ENCODE results near the gene ZFP36L2.

Gene ZFP36L2

DNA sequence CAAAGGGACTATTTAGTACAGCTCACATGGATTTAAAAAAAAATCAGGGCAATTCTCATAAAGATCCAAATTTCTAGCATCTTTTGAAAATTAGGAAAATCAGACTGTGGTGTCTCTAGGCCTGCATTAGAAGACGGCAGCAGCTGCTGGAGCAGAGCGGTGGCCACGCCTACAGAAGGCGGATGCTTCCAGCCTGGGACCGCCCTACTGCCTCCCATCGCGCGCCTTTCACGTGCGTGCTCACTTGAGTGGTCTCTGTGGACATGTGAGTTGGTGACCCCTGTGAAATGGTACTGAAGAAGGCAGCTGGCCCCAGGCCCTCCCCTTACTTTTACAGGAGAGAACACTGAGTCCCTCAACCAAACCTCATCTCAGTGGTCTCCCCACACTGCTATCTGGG lies 15.2 kb upstream of the ZFP36L2 start:
- DNase-seq = peak; percentile 60

DNA sequence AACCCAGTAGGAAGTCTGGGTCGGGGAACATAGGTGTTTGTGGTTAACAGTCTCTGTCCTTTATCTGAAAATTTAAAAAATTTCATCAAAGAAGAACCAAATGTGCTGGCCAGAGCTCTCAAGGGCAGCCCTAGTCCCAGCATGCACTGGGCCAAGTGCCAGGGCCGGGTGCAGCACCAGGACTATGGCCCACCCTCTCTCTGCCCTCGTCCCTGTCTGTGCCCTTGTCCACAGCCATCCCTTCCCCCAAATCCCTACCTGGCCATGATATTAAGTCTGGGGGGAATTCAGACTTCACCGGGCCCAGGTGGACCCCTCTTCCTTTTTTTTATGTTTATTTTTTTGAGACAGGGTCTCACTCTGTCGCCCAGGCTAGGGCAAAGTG lies 14.4 kb upstream of the ZFP36L2 start:
- DNase-seq = no peak

DNA sequence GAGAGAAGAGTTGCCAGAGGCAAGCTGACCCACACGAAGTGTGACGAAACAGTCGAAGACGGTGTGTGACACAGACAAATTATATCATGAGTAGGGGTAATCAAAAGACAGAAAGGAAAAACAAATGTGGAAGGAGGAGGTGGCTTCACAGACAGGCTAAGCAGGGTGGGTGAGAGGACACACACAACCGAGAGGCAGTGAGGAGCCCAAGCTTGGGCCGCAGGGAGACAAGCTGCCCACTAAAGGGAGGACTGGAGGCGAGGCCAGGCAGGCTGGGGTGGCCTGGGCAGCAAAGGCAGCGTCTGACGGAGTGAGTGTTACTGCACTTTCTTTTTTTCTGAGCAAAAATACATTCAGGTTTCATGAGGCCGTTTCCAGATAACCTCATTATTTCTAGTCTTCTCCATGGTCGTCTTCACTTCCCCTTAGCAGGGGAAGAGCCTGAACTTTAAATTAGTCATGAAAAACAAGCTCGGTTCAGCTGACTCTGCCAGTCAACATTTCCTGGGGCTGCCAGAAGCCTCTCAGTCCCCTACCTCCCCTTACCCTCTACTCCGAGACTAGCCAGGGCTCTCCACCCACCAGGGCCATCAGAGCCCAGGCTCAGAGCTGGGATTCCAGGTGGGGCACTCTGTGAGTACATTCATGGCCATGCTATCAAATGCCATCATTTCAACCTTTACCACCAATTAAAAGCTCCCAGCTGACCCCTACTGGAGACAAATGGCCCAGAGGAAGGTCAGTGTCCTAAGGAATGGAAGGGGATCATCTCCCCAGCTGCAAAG lies 13.8 kb upstream of the ZFP36L2 start:
- DNase-seq = no peak

DNA sequence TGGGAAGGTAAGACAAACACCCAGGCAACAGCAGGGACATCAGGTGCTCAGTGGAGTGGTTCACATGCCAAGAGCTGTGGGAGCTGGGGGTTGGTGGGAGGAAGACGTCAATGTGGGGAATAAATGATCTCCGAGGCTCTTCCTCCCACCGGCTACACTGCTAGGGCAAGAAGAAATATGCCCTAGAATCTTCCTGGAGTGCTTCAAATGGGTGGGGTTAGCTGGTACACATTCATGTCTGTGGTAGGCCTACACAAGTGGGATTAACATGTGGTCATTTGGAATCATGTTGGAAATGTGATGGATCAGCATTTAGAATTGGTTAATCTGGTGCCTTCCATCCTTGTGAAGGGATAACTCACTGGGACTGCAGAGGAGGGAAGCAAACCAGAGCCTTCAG lies 12.4 kb upstream of the ZFP36L2 start:
- no peak for DNase-seq

DNA sequence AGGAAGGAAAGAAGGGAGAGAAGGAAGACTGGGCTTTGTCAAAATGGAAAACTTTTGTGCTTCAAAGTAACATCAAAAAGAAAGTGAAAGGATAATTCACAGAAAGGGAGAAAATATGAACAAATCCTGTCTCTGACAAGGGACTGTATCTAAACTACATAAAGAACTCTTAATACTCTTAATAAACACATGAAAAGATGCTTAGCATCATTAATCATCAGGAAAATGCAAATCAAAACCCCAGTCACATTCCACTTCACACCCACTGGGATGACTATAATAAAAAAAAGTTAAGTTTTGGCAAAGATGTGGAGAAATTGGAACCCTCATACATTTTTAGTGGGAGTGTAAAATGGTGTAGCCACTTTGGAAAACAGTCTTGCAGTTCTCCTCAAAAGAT lies 11.8 kb upstream of the ZFP36L2 start:
- DNase-seq = no peak

DNA sequence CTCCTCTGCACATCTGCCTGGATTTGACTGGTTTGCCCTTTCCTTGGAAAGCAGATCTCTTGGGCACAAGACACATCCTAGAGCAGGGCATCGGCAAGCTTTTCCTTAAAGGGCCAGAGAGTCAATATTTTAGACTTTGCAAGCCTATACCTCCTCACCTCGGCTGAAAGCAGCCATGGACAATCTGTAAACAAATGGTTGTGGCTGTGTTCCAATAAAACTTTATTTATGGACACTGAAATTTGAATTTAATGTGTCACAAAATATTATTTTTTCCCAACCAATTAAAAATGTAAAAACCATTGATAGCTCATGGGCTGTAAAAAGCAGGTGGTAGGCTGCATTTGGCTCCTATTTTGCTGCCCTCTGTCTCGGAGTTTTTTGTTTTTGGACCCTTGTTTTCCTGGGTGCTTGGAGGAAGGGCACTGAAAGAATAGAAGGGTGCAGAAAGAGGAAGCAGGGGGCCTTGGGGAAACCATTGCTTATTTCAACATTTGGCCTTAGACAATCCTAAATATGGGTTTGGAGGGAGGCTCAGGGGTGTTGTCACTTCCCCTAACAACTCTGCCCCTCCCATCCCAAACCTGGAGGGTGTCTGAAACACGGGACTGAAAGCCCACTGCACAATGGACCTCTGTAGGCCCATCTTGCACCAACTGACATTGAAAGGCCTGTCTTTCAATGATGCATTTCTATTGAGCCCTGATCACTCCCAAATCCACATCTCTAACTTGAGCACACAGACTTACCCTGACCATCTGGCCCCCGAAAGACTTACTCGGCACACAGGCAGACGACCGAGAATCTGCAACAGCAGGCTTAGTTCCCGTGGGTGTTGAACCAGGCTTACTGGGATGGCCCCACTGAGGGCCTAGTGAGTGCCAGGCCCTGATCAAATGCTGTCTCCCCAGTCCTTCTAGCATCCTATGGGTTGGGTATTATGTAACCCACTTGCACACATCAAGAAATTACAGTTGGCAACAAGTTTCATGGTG lies 7.1 kb upstream of the ZFP36L2 start:
- DNase-seq = no peak

DNA sequence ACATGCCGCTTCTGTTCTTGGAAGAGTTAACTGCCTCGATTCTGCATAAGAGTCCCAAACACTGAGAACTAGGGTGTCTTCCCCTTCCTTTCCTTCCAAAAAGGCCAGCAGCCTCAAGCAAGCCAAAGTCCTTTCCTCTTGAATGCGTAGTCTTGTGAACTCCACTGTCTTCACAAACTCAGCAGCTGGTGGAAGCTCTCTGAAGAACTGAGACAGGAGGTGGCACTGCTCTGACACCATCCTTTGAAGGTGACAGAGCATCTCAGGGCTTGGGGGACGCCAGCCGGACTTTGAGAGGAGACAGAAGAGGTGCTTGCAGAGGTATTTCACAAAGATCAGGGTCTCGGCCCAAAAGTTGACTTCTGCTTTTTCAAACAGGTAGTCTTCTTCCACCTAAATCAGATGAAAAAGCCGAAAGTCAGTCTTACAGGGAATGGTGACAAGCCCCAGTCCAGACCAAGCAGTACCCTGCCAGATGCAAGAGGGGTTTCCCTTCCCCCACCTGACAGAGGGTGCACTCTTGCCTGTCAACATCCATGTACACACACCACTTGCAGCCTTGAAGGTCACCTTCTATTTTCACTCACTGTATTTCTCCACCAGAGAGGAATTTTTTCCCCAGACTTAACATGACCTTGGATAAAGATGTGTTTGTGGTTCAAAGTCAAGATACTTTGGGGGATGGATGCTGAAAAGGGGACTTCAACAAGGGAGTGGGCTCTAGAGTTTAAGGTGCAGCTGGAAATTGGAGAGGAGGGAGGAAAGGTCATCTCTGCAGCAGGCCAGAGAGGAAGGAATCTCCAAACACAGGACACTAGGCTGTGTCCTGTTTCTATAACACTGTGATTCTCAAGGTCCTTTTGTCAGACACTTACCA lies 4.8 kb upstream of the ZFP36L2 start:
- DNase-seq = no peak

DNA sequence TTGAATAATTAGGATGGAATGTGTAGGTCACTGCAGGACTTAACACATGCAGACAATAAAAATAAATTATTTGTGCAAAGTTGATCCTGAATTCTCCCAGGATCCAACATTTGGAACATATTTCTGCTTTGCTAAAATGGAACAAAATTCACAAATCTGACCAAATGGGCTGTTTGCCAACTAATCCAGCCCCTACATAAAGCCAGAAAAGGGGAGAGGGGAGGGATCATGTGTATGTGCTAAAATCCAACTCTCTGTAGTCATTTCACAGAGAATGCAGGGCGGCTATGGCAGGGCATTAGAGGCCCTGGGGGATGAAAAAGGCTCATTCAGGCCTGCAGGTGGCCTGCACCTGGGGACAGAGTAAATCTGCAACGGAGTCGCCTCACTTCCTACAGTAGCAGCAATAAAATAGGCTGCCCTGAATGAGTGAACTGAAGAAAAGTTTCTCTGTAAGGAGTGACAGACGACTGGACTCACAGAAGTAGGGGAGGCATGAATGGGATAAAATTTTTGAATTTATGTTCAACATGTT lies 4.0 kb upstream of the ZFP36L2 start:
- DNase-seq = no peak

DNA sequence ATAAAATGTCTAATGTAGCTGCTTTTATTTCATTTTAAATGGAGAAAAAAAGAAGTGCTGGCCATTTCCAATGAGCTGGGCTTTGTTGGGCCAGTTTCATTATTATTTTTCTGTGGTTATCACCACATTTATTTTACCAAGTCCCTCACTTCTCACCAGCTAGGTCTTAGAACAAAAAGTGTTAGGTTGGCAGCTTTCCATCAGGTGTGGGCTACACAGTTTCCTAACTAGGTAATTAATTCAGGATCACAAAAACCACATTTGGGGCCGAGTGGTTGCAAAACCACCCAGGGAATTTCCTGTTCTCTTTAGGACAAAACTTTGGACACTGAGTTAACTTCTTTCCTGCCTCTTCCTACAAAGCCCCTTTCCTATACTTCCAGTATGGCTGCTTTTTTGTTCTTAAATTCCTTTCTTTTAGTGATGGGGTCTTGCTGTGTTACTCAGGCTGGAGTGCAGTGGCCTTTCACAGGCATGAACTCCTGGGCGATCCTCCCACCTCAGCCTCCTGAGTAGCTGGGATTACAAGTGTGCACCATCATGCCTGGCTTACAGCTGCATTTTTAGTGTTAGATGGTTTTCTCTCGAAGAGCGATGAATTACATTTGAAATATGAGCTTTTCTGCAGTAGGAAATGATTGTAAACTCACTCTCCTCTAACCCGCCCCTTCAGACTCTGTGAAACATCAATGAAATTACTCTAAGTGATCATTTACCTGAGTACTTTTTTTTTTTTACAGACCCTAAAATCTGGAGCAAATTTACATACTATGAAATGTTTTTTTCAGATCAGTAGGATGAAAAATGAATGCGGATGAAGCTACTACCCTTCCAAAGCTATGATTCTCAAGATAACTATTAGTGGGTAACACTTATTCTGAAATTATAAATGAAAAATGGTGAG lies 2.6 kb upstream of the ZFP36L2 start:
- DNase-seq = no peak

DNA sequence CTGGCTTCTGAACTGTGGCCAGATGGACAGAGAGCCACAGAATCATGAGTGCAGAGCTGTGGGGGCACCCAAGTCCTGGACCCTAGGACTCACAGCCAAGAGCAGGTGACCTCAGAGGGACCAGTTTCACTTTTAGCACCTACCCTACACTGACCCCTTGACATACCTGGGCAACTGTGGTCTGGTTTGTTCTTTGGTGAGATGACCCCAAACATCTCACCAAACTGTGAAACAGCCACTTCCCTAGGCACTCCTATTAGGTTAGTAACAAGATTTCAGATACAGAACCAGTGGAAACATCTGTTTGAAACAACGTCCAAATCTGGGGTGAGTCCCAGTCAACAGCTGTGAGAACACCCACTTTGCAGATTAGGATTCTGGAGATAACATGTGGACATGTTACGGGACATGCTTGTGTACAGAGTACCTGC lies 1.9 kb upstream of the ZFP36L2 start:
- no peak for DNase-seq

DNA sequence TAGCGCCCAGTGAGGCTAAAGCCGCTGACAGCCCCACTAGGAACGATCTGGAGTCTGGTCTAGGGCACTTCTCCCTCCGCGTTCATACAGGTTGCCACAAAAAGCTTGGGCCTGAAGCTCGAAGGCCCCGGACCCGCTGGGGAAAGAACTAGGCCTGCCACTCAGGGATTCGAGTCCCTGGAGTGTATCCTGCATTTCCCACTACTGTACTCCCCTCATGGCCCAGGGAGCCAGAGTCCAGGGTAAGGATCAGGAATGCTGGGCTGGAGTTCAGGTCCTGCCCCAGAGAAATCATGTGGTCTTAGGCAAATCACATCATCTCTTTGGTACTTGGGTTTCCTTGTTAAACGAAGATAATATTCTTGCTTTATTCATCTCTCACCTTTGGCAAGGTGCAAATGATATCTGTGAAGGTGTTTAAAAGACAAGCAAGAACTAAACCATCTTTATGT lies 1.4 kb upstream of the ZFP36L2 start:
- no peak for DNase-seq

DNA sequence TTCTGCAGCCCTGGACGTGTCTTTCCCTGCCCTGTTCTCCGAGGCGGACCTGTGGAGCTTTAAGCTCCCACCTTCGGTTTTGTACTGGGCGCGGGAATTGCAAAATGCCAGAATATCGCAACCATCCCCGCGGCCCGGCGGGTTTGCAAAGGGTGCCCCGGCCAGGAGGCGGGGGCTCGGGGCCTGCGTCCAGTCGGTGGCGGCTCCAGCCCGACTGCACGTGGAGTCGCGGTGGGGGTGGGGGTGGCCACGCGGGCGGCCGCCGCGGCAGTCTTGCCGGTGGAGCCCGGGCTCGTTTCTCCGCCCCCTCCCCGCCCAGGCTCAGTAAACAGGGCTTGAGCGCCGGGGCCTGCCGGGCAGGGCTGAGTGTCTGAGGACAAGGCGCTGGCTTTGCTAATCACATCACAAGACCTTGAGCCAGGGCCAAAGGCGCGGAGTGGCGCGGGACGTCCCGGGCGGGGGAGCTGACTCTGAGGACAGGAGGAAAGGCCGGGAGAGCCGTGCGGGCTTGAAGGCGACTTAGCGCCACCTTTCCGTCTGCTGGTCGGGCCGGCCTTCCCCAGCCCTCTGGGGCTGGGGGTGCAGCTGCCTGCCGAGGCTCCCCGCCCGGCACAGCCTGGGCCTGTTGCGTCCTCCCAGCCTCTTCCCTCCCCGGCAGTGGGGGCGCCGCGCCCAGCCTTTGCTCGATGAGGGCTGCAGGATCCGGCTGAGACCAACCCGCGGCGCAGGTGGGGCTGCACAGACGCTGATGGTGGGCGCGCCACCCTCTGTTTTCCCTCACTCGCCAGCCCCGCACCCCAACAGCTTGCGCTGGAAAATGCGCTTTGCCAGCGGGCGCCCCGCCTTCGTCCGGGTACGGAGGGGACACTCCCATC lies 786 bp upstream of the ZFP36L2 start:
- DNase-seq = peak; percentile 91

DNA sequence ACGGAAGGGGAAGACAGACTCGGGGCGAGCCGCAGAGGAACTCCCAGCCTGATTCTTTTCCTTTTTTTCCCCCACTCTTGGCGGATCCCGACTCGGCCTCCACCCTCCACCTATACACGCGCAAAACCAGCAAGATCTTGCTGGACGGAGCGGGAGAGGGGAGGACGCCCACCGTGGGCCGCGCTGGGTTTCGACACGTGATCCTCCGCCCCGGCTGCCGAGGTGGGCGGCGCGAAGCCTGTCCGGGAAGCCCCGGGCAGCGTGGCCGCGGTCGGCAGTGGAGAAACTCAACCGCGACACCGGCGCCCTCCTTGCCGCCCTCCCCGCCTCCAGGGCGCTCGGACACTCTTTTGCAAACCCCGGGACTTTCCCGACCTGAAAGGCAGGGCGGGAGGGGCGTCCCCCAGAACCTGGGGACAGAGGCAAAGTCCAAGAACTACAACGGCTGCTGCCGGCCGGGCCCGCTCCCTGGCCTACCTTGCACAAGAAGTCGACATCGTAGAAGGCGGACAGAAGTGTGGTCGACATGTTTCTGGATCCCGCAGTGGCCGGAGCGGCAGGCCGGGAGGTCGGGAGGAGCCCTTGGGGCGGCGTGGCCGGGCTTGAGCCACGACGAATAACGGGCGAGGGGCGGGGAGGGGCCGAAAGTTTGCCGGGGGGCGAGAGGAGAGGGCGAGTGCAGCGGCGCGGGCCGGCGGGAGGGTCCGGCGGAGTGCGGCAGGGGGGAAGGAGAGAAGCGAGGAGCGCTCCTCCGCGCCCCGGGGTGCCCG lies 433 bp downstream of the ZFP36L2 start:
- DNase-seq = no peak

DNA sequence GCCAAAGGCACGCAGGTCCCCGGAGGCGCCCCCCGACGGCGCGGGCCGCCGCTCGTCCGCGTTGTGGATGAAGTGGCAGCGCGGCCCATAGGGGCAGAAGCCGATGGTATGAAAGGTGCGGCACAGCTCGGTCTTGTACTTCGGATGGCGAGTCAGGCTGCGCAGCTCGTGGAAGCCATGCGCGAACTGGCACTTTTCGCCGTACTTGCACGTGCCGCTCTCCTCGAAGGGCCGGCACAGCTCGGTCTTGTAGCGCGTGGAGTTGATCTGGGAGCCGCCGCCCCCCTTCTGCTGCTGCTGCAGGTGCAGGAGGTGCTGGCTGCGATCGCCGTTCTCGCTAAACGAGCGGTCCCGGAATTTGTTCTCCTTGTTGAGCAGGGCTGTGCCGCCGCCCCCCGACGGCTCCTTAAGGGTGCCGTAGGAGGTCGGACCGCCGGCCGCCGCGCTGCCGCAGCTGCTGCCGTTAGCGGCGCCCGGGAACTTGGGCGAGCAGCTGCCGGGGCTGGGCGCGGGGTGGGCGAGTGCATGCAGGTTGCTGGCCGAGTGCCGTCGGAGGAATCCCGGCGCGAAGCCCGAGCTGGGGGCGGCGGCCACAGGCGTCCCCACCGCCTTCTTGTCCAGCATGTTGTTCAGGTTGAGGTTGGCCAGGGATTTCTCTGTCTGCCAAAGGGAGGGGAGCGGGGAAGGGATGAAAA lies 1.2 kb downstream of the ZFP36L2 start:
- peak; percentile 86 for DNase-seq

DNA sequence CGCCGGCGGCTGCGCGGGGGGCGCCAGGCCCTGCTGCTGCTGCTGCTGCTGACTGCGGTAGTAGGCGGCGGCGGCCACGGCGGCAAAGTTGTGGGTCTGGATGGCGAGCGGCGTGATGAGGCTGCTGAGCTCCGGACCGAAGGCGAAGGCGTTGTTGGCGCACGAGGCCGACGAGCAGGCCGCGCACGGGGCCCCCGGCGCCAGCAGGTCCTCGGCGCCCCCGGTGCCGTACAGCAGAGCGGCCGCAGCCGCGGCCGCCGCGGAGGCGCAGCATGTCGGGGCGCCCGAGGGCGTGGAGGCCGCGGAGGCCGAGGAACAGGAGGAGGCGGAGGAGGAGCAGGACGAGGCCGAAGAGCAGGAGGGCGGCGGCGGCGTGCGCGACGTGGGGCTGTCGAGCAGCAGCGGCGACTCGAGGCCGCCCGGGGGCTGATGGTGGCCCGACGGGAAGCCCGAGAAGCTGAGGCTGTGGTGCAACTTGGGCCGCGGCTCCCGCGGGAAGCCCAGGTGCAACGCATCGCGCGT lies 1.8 kb downstream of the ZFP36L2 start:
- DNase-seq = peak; percentile 49

DNA sequence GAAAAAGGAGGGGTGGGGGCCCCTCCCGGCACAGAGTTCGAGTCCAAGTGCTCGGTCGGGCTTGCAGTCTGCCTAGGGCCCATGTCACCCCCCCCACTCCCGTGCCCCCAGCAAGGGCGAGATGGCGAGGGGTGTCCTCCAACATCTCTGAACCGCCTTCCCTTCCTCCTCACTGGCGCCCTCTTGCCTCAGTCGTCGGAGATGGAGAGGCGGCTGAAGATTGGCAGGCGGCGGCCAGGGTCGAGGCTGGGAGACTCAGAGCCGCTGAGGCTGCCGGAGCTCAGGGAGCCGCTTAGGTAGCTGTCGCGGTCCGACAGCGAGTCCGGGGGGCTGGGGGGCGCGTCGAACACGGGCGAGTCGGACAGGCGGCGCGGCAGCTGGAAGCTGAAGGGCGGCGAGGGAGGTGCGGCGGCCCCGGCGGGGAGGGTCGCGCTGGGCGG lies 2.3 kb downstream of the ZFP36L2 start:
- peak; percentile 85 for DNase-seq

DNA sequence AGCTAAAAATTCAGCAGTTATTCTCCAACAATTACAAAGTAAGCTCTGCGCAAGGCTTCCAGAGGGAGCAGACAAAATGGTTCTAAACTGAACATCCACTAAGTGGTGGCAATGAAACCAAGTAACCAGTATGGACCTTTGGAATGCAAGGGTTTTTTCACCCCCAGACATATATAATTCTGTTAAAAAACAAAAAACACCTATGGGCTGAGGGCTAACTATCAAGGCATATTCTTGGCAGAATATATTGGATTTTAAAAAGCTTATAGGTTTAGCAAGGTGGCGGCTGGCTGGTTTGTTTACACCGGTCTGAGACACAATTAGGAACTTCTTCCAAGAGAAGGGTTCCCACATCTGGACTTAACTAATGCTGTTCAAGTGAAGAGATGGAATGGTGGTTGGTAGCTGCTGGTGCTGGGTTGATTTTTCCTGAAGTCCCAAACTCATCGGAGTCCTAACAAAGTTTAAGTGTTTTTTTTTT lies 2.8 kb downstream of the ZFP36L2 start:
- DNase-seq = no peak
